Gastroesophageal sphincter (tissue), 4 donors: ENCODE measurements around the gene LRRC3C. TPM values are rescaled to one million over a fixed set of nuclear protein-coding genes. Genes with fewer than 3 reads are reported as not detected.
"Not testable (repeated sequence)": the region's sequence is repeated elsewhere in the genome, so short reads cannot be mapped to it uniquely, and the experiment has no call there.

Experiments
- ATAC-seq: fragments of 150-250 bp; one replicate; pipeline ENCODE4 v1.9.1; 2016; ENCODE audit warnings: mild to moderate bottlenecking, moderate library complexity
- H3K27ac ChIP-seq, 4 donors: fragments of 200-600 bp; sonication (generic) in 3 of 4; 1 replicate in 3 of 4; 2 replicates in 1 of 4; pipeline ENCODE4 v1.5.1; 2016 to 2019
- H3K27me3 ChIP-seq: fragments of 200-600 bp; sonication (generic); one replicate; pipeline ENCODE4 v1.5.1; 2019
- H3K36me3 ChIP-seq, 2 donors: fragments of 200-600 bp; sonication (generic); one replicate each; pipeline ENCODE4 v1.5.1; 2019; ENCODE audit warnings: control low read depth in 1 of 2
- H3K4me1 ChIP-seq, 3 donors: fragments of 200-600 bp; sonication (generic); 1 replicate in 2 of 3; 2 replicates in 1 of 3; pipeline ENCODE4 v1.5.1; 2016 to 2019; ENCODE audit warnings: control low read depth in 2 of 3
- H3K4me3 ChIP-seq, 2 donors: fragments of 200-600 bp; sonication (generic); one replicate each; pipeline ENCODE4 v1.5.1; 2019; ENCODE audit warnings: mild to moderate bottlenecking in 1 of 2, moderate library complexity in 1 of 2
- H3K9me3 ChIP-seq, 3 donors: fragments of 200-600 bp; sonication (generic); one replicate each; pipeline ENCODE4 v1.5.1; 2017 to 2019; ENCODE audit warnings: control low read depth in 2 of 3
- CTCF ChIP-seq, 4 experiments: fragments of 200-600 bp in 2 of 4; fragments of 450-650 bp in 2 of 4; sonication (generic) in 1 of 4; IDR thresholded peaks; one replicate each; pipeline ENCODE4 v1.5.1; 2017 to 2019; ENCODE audit warnings: antibody characterized with exemption in 4 of 4, mild to moderate bottlenecking in 2 of 4, moderate library complexity in 2 of 4
- EP300 ChIP-seq: sonication (generic); formaldehyde crosslinking; IDR thresholded peaks from one replicate; pipeline ENCODE4 v1.6.1; 2017; ENCODE audit warnings: antibody characterized with exemption, mild to moderate bottlenecking
- POLR2A ChIP-seq, 2 donors: fragments of 450-650 bp; IDR thresholded peaks; one replicate each; pipeline ENCODE4 v1.6.1; 2017; ENCODE audit warnings: antibody characterized with exemption in 2 of 2, mild to moderate bottlenecking in 2 of 2, moderate library complexity in 1 of 2
- POLR2AphosphoS5 ChIP-seq: sonication (generic); formaldehyde crosslinking; IDR thresholded peaks from one replicate; pipeline ENCODE4 v1.6.1; 2017; ENCODE audit warnings: antibody characterized with exemption
- WGBS, 2 donors: methylation state at CpG; one replicate each; pipeline ENCODE4 v1.1.5; 2018; ENCODE audit warnings: low coverage in 1 of 2; 5-methylcytosine and 5-hydroxymethylcytosine counted together
- total RNA-seq, 4 donors: library from RNA; depleted of rRNA; stranded (reverse); fragments of >200 nt; gene quantifications; one replicate each; pipeline ENCODE4 v1.1.0, GENCODE V29; 2016

LRRC3C gene
- total RNA-seq, 4 donors from 2014 or later: 1.1 TPM; not detected in 3

- 76 to 100% methylated on average over 1 to 3 of the region's 3 CpGs for WGBS, 2 donors
- Histone ChIP-seq H3K27me3 (peaks cover 38% of the 10 kb centered on the region), H3K27ac (no peak overlapping the region), H3K9me3 (no peaks in the 10 kb centered on the region), H3K4me3 (no peak overlapping the region), H3K36me3 (no peaks in the 10 kb centered on the region), H3K4me1 (no peaks in the 10 kb centered on the region)
- no peak for TF ChIP-seq EP300
- TF ChIP-seq POLR2AphosphoS5: no peak
- ATAC-seq: no peak
Measured at GRCh38 chr17:39939106-39939505, 11.6 kb downstream of the LRRC3C start.

GRCh38 chr17:39939588-39940419 is 12.3 kb downstream of the LRRC3C start:
- Histone ChIP-seq H3K4me3 (no peak overlapping the region), H3K9me3 (no peaks in the 10 kb centered on the region), H3K4me1 (no peaks in the 10 kb centered on the region), H3K27ac (peak overlapping the region in 1 of 4 donors; percentile 15), H3K27me3 (peaks cover 45% of the 10 kb centered on the region), H3K36me3 (no peaks in the 10 kb centered on the region)
- TF ChIP-seq POLR2AphosphoS5: no peak
- peak in 2 of 4 experiments; percentile 4 to 19 for TF ChIP-seq CTCF (IDR thresholded peaks at IDR 0.05)
- ATAC-seq: peak; percentile 48
- 31 to 42% methylated on average over 3 to 6 of the region's 6 CpGs for WGBS, 2 donors

- Histone ChIP-seq H3K27ac (no peak overlapping the region), H3K36me3 (no peaks in the 10 kb centered on the region), H3K27me3 (peaks cover 52% of the 10 kb centered on the region), H3K4me1 (no peaks in the 10 kb centered on the region), H3K9me3 (no peaks in the 10 kb centered on the region), H3K4me3 (no peak overlapping the region)
- ATAC-seq: no peak
- WGBS, 2 donors: 45 to 54% methylated on average over 2 of the region's 14 CpGs
- TF ChIP-seq EP300 (no peak), POLR2AphosphoS5 (no peak), CTCF (IDR thresholded peaks at IDR 0.05) (no peak), POLR2A (IDR thresholded peaks at IDR 0.05) (no peak)
Measured at GRCh38 chr17:39943702-39944392, 16.3 kb downstream of the LRRC3C start.

- no peaks in the 10 kb centered on the region for H3K4me1 ChIP-seq
- H3K36me3 ChIP-seq: no peaks in the 10 kb centered on the region
- H3K27me3 ChIP-seq: peaks cover 52% of the 10 kb centered on the region
- WGBS, 2 donors: 85% methylated on average over 4 of the region's 16 CpGs; no CpG with 5 or more reads in 1 of the 2 donors
- H3K4me3 ChIP-seq: no peak overlapping the region
- no peak for ATAC-seq
- H3K9me3 ChIP-seq: no peaks in the 10 kb centered on the region
- TF ChIP-seq EP300 (no peak), POLR2AphosphoS5 (no peak), CTCF (IDR thresholded peaks at IDR 0.05) (no peak), POLR2A (IDR thresholded peaks at IDR 0.05) (no peak)
- H3K27ac ChIP-seq: no peak overlapping the region
Measured at GRCh38 chr17:39944393-39944711, 16.8 kb downstream of the LRRC3C start.

GRCh38 chr17:39946551-39947330 is 19.2 kb downstream of the LRRC3C start:
- peaks cover 38% of the 10 kb centered on the region for H3K27me3 ChIP-seq
- no peak overlapping the region for H3K27ac ChIP-seq
- TF ChIP-seq CTCF (IDR thresholded peaks at IDR 0.05): no peak
- TF ChIP-seq POLR2AphosphoS5: no peak
- no peak for TF ChIP-seq EP300
- no peak for TF ChIP-seq POLR2A (IDR thresholded peaks at IDR 0.05)
- no peak overlapping the region for H3K4me3 ChIP-seq
- ATAC-seq: no peak
- WGBS, 2 donors: 37 to 100% methylated on average over 1 to 3 of the region's 15 CpGs
- peaks cover 0 to under 1% (median 0%) of the 10 kb centered on the region in 3 donors for H3K4me1 ChIP-seq
- no peaks in the 10 kb centered on the region for H3K9me3 ChIP-seq
- H3K36me3 ChIP-seq: no peaks in the 10 kb centered on the region

- H3K4me3 ChIP-seq, H3K36me3 ChIP-seq, ATAC-seq, H3K9me3 ChIP-seq, H3K27ac ChIP-seq: not testable (repeated sequence)
- peaks cover 0 to 13% (median 0%) of the 10 kb centered on the region in 3 donors for H3K4me1 ChIP-seq
- H3K27me3 ChIP-seq: peaks cover 21% of the 10 kb centered on the region
- 71 to 100% methylated on average over 2 to 4 of the region's 5 CpGs for WGBS, 2 donors
Measured at GRCh38 chr17:39948489-39948828, 20.9 kb downstream of the LRRC3C start.
